T-helper 22 cell (primary cell): Measurements from ENCODE around the gene DNM2.
"Not testable (repeated sequence)": the region's sequence is repeated elsewhere in the genome, so short reads cannot be mapped to it uniquely, and the experiment has no call there.

ENCODE experiments used
- DNase-seq: peaks from one replicate; pipeline ENCODE4 v3.0.0-alpha.2; 2020; ENCODE audit warnings: low read depth

The DNM2 gene

DNA sequence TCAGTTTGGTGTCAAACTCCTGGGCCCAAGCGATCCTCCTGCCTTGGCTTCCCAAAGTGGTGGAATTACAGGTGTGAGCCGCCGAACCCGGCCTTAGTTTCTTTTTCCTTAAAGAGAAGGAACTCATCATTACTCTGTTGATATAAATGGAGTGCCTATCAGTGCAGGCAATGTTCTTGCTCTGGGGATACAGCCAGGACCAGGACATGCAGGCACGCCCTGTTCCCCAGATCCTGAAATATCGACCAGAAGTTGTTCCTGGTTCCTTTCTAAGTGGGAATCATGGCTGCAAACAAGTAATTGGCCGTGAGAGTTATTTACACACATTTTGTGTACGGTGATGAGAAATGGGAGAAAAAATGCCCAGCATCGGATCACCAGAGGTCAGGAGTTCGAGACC lies 8.4 kb downstream of the DNM2 start:
- DNase-seq: no peak

DNA sequence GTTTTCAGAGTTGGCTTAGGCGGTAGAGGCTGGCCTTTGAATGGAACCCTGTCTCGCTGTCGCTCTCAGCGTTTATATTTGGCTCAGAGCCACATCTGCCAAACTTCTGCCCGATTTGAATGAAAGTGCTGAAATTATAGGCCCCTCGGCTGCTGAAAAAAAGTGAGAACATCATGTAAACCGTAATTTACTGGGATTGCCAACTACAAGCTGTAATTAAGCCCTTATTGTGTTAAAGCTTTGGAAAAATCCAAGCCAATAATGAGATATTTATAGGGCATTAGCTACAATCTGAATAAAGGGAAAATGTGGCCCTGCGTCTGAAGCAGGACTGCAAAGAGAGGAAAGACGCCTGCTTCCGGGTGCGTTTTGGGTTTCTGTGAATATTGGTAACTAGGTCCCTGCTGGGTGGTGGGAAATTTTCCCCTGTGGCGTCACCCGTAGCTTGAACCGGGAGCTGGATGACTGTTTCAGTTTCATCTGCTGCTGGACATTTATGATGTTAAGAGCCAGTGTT lies 9.9 kb downstream of the DNM2 start:
- no peak for DNase-seq

DNA sequence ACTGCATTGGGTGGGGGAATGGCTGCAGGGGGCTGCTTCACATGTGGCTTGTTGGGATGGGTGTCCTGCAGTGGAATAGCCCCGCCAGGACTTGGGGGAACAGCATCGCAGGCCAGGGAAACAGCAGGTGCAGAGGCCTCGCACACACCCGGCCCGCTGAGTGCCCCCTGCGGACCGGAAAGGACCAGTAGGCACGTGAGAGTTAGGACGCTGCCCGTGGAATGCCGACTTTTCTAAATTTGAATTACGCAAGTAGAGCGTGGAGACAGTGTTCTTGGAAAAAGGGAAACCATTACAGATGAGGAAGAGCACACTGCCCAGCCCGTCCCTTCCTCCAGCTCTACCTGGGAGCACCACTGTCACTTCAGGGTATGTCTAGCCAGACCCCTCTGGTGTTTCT lies 11.5 kb downstream of the DNM2 start:
- no peak for DNase-seq

DNA sequence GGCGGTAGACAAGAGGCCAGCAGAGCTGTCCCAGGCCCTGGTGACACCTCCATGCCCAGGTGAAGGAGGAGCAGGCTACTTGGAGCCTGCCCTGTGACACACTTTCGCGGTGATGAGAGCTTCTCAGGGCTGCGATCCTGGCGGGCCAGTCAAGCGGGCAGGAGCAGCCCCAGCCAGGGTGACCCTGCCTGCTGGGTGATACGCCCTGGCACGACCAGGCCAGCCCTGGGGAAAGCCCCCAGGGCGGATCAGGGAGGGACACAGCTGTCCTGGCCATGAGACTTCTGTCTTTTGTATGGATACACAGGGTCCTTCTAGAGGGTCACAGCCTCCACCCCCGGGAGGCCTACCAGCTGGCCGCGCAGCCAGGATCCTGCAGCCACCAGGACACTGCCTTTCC lies 13.1 kb downstream of the DNM2 start:
- no peak for DNase-seq

DNA sequence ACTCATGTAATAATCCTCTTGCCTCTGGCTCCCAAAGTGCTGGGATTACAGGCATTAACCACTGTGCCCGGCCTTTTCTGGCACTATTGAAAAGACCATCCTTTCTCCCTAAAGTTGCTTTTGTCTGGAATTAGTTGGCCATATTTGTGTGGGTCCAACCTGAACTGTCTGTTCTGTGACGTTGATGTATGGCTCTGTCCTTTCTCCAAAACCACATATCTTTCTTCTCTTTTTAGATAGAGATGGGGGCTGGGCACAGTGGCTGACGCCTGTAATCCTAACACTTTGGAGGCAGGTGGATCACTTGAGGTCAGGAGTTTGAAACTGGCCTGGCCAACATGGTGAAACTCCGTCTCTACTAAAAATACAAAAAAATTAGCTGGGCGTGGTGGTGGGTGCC lies 17.9 kb downstream of the DNM2 start:
- DNase-seq: no peak

DNA sequence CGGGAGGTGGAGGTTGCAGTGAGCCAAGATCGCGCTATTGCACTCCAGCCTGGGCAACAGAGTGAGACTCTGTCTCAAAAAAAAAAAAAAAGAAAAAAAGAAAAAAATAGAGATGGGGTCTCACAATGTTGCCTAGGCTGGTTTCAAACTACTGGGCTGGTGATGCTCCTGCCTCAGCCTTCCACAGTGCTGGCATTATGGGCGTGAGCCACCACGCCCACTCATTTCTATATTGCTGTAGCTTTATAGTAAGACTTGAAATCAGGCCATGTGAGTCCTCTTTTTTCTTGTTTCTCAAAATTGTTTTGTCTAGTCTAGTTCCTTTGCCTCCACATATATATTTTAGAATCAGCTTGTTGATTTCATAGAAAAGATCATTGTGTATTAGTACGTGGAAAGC lies 18.3 kb downstream of the DNM2 start:
- no peak for DNase-seq

DNA sequence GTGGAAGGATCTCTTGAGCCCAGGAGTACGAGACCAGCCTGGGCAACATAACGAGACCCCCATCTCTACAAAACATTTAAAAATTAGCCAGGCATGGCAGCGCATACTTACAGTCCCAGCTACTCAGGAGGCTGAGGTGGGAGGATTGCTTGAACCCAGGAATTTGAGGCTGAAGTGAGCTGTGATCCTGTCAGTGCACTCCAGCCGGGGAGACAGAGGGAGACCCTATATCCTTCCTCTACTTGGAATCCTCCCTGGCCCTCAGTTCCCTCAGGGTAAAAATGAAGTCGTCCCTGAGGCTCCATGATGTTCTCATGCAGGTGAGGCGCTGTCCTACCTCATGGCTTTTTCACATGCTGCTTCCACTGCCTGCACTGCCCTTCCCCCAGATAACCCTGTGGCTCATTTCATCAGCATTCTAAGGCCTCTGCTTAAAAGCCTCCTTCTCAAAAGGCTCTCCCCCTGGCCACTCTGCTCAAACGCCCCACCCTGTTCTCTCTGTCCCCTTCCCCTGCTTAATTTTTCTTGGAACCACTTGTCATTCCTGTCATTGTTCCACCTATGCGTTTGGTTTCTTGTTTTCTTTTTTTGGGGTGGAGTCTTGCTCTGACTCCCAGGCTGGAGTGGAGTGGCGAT lies 19.2 kb downstream of the DNM2 start:
- no peak for DNase-seq

DNA sequence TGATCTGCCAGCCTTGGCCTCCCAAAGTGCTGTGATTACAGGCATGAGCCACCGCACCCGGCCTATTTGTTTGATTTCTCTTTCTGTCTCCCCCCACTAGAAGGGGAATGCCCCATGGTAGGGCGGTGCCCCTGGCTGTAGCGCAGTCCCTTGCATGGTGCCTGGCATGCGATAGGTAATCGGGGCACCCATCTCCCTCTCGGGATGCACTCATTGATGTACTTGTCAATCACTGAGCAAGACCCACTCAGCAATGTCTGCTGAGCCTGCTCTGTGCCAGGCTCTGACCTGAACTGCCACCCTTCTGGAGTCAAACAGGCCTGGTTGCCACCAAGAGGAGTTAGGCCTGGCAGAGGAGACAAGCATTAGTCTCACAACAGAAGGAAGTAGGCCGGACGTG lies 19.8 kb downstream of the DNM2 start:
- no peak for DNase-seq

DNA sequence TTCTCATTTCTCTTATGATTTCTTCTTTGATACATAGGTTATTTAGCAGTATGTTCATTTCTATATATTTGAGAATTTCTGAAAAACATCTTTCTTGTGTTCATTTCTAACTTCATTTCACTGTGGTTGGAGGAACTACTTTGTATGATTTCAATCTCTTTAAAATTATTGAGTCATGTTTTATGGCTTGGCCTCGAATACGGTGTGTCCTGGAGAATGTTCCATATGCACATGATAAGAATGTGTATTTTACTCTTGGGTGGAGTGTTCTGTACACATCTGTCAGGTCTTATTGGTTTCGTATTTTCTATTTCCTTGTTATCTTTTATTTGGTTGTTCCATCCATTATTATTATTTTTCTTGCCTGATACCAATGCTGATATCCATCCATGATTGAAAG lies 22.9 kb downstream of the DNM2 start:
- no peak for DNase-seq

DNA sequence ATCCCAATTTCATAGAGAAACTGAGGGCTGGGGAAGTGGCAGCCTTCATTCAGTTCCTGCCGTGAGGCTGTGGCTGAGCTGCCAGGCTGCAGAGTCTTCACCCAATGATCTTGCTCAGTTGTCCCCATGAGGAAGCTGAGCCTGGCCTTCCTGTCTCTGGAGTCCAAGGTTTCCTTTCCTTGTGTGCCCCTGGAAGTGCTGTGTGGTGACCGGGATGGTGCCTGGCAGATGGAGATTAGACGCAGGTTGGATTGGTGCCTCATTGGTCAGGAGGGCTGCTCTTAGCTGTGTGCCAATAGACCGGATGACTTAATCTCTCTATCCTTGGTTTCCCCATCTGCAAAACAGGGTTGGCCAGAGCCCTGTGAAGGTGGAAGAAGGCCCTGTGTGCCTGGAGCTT lies 24.6 kb downstream of the DNM2 start:
- no peak for DNase-seq

DNA sequence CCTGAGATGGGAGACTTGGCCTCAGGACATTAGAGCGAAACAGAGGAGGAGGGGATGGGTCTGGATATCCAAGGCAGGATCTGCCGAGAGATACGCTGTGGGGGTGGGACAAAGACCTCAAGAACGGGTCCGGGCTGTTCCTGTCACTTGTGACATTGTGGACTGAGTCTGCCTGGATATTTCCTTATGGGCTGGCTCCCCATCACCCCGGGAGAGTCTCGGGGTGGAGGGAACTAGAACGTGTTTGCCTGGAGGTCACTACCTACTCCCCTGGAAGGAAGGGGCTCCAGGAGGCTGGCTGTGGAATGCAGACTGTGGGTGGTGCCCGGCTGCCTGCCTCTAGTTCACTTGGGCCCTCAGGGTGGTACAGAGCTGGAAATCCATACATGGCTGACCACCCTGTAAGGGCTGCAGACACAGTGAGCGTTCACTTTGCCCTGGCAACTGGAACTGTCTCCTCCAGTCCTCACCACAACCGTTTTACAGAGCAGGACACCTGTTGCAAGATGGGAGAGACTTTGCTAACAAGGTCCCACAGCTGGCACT lies 26.4 kb downstream of the DNM2 start:
- no peak for DNase-seq

DNA sequence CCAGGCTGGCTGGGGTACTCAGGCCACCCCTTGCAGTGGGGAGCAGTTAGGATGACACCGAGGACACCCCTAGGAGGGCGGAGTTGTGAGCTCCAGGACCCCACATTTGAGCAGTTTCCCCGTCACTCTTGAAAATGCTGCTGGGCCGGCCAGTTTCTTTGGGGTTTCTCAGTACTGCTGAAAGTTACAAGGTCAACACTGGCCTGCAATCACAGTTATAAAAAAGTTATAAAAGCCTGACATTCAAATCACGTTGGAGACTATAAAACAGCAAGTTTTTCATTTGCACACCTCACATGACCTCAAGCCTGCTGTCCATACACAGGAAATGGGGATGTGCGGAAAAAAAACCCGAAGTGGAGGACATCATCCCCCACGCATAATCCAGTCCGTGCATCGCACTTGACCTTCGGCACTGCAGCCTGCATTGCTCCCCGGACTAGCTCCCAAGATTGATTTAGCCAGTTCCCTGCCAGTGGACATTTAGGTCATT lies 27.0 kb downstream of the DNM2 start:
- DNase-seq: no peak

DNA sequence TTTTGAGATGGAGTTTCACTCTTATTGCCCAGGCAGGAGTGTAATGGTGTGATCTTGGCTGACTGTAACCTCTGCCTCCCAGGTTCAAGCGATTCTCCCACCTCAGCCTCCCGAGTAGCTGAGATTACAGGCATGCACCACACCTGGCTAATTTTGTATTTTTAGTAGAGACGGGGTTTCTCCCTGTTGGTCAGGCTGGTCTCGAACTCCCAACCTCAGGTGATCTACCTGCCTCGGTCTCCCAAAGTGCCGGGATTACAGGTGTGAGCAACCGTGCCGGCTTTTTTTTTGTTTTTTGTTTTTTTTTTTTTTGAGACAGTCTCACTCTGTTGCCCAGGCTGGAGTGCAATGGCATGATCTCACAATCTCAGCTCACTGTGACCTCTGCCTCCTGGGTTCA lies 28.6 kb downstream of the DNM2 start:
- not testable (repeated sequence) for DNase-seq

DNA sequence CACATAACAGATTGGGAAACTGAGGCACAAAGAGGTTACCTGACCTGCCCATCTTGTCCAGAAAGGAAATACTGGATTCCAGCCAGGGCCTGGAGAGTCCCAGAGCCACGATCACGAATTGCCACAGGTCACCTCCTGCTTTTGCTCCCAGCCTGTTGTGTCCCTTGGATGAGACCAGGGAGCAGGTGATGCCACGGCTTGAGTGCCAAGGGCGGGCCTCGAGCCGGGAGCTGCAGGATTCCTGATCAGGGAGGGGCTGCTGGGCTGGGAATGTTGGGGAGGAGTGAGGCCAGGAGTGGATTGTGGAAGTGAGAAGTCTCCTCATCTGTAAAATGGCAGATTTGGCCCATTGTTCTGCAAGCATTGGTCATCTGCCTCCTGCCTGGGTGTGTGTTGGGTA lies 29.4 kb downstream of the DNM2 start:
- no peak for DNase-seq

DNA sequence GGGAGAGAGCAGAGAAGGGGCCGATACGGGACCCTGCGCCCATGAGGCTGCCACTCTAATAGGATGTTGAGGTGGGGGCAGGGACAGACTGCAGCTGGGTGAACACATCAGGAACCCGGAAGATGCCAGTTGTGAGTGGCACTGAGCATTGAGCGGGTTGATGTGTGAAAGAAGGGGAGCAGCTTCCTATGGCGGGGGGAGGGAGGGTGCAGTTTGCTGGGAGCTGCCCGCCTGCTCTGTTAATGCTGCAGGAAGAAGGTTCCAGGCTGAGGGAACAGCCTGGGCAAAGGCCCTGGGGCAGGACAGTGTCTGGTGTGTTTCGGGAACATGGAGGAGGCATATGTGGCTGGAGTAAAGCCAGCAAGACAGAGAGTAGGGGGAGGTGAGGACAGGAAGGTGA lies 29.8 kb downstream of the DNM2 start:
- DNase-seq: no peak

DNA sequence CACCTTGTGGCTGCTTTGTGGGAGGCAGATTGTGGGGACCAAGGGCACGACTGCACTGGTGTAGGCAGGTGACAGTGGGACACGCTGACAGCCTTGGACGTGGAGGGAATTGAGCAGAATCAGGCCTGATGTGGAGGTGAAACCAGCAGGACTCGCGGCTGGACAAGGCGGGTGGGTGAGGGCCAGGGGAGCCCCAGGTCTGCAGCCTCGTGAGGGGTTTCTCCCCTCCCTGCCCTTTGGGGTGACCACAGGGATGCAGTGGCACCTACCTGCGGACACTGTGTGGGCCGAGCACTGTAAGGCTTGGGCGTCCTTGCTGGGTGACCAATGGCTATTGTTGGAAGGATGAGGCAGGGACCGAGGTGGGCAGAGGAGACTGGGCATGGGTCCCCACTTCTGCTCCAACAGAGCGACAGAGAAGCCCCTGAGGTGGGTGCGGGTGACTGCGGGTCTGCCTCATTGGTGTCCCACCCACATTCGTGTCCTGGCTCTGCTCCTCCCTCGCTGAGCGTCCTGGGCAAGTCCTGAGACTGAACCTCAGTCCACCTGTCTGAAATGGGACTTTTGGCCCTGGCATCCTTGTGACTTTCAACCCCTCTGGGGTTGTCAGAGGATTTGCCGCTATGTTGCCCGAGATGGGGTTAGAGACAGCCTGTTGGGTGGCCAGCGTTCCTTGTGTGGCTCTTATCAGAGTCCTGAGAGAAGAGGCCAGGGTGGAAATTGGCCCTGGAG lies 30.5 kb downstream of the DNM2 start:
- DNase-seq: no peak

DNA sequence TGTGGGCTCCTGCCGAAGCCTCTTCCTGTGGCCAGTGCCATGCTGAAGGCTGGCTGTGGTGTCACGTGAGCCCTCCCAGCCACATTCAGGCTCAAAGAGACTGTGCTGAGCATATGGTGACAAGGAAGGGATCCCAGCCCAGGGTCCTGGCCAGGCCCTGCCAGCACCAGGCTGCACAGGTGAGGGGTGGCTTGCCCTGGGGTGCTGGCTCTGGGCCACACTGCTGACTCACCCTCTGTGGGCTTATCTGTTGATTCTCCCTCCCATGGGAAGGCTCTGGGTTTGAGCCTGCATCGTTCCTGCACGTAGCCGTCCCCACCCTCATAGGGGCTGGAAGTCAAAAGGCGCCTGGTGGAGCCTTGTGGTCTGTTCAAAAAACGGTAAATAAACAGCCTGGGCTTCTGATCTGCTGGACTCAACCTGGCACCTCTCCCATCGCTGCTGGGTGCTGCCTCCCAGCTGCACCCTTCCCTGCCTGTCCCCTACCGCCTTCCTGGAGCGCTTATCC lies 31.1 kb downstream of the DNM2 start:
- no peak for DNase-seq

DNA sequence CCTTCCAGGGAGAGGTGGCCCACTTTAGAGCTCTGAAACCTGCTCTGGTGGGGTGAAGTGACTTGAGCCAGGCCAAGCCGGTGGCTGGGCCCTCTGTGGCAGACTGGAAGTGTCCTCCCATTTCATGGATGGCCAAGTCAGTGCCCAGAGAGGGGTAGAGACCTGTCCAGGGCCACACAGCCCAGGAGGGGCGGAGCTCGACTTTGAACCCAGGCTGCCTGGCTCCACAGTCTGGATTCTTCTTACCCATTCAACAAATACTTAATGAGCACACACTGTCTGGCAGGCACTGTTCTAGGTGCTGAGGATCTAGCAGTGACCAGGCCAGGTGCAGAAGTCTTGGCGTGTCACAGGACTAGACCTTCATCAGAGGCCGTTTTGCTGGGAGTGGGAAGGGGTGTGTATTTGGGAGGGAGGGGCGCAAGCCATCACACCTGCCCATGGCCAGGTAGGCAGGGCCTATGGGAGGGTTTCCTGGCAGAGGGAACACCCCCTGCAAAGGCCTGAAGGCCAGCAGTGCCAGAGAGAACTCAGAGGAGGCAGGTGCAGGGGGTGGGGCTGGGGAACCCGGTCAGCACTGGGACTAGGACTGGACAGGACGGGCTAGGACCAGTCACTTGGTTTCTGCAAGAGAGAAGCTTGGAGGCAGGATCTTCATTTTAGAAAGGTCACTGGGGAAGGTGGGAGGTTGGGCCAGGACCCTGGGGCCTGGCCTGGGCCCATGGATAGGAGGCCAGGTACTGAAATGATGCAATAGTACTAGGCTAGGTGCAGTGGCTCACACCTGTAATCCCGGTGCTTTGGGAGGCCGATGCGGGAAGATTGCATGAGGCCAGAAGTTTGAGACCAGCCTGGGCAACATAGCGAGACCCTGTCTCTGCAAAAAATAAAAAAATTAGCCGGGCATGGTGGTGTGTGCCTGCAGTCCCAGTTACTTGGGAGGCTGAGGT lies 31.8 kb downstream of the DNM2 start:
- DNase-seq: no peak

DNA sequence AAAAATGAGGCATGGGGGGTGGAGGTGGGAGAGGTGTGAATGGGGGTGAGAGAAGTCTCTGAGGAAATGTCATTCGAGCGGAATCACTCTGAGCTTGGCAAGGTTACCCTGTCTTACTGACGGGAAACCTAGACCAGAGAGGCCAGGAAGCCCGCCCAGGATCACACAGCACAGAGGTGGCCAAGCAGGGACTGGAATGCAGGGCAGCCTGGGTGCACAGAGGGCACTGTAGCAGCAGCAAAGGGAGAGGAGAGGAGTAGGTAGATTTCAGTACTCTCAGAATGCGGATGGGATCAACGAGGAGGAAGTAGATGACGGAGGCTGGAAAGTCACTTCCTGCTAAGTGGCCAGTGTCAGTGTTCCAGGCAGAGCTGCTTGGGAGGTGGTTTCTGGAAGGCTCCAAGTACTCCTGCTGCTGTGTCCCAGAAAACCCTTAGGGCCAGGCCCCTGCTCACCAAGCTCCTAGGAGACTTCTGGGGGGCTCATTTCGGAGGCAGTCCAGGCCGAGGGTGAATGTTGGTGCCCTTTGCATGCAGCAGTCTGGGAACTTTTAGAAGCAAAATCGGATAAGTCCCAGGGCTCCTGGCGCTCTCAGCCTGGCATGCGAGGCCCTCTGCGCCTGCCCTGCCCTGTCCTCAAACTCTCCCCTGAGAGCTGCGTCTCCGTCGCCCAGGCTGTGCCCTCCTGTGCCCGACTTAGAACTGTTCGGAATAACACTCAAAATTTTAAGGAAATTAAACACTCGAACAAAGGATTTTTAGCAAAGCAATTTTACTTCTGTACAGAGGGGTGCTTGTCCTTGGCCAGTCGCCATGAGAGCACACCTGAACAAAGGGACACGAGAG lies 33.5 kb downstream of the DNM2 start:
- DNase-seq: no peak

DNA sequence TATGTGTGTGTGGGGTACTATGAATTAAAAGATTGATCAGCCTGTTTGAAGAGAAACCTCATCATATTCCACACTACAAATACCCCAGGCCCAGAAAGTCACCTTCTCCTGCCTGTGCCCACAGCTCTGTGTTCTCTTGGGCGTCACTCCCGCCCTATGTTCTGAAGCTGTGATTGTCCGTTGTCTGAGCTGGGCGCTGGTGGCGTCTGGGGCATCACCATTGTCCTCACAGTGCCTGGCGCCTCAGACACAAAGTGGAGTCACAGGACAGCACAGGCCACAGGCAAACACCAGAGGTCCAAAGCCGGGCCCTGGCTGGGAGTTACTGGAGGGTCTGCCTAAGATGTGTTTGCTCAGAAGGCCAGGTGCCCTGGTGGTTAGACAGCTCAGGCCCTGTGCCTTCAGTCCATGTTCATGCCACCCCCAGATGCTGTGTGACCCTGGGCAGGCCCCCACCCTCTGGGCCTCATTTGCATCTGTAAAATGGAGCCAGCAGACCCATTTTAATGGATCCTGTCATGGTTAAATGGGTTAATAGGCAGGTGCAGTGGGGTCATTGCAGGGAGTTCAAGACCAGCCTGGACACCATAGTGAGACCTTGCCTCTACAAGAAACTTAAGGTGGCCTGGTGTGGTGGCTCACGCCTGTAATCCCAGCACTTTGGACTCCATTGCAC lies 34.5 kb downstream of the DNM2 start:
- no peak for DNase-seq
